ENCODE results near the gene XCL1. TPM values are rescaled to one million over a fixed set of nuclear protein-coding genes. Genes with fewer than 3 reads are reported as not detected.

Gene XCL1
- total and polyA plus RNA-seq, 10 of the 15 experiments (the other 5 are each of a cell fraction or from before 2014, with no cell fraction given) = 0.68 to 1,222 (median 12.2) TPM

- 27% methylated on average over 3 of the region's 3 CpGs for WGBS (ENCODE audit: insufficient coverage, insufficient replicate concordance, low lambda C conversion rate, missing lambda C conversion rate)
- DNase-seq (ENCODE audit: low read depth, low spot score) = no peak
- H4K20me1 ChIP-seq (ENCODE audit: control insufficient read depth, insufficient read depth) = no peaks in the 10 kb centered on the region
- RAD21 ChIA-PET (ENCODE audit: unreplicated experiment) = interaction anchor here (0.6 to 9.7 kb wide), 6 partner anchors 169 to 740 kb away, joined by 3 to 179 read pairs (median 6); no protein-coding TSS in a partner anchor
- no peaks in the 10 kb centered on the region for H3K9me3 ChIP-seq (replicated peaks; ENCODE audit: control insufficient read depth, insufficient read depth, low read length)
- H3K27ac ChIP-seq (ENCODE audit: control insufficient read depth, insufficient read depth) = no peak overlapping the region
- SMC1A ChIA-PET (ENCODE audit: uncharacterized antibody, unreplicated experiment) = interaction anchor here (0.9 to 13.3 kb wide), 10 partner anchors 8 to 938 kb away, joined by 3 to 314 read pairs (median 7); no protein-coding TSS in a partner anchor
- peaks cover 0 to under 1% of the 10 kb centered on the region in 2 experiments; a peak in 2 of 4 replicates for H3K27me3 ChIP-seq (replicated peaks in 1 of 2; ENCODE audit: control insufficient read depth in 2 of 2, insufficient read depth in 2 of 2, low read length in 1 of 2)
- no peak overlapping the region for H3K4me3 ChIP-seq
- FAIRE-seq = no peak
- no peak for ATAC-seq
- H3K9ac ChIP-seq (ENCODE audit: control insufficient read depth, insufficient read depth, low read length) = no peak overlapping the region
- no peak overlapping the region for H3K4me2 ChIP-seq (ENCODE audit: control insufficient read depth, insufficient read depth)
- POLR2A ChIA-PET = interaction anchor here (1.5 kb wide), 1 partner anchor 752 kb away, joined by 3 read pairs; no protein-coding TSS in a partner anchor
- CTCF ChIA-PET = interaction anchor here (0.9 to 12.1 kb wide), 8 partner anchors 17 to 742 kb away, joined by 3 to 240 read pairs (median 4); no protein-coding TSS in a partner anchor
- no peaks in the 10 kb centered on the region for H3K79me2 ChIP-seq (ENCODE audit: control insufficient read depth, insufficient read depth, low read length)
- no peaks in the 10 kb centered on the region for H3K4me1 ChIP-seq (ENCODE audit: control insufficient read depth, insufficient read depth, low read length)
- in situ Hi-C loops (cut with MboI) (loop anchor here (5.0 kb wide), 1 partner anchor 934 kb away; no protein-coding TSS in a partner anchor), intact Hi-C loops (cut with micrococcal nuclease; ENCODE audit: unreplicated experiment) (loop anchor here (10.0 kb wide), 1 partner anchor 1107 kb away; the partner anchor contains the start of gene SELL)
- no peaks in the 10 kb centered on the region for H3K36me3 ChIP-seq (ENCODE audit: control insufficient read depth in 2 of 2, insufficient read depth in 2 of 2, low read length in 1 of 2)
- BruUV-seq (replicated peaks) = no TSS peak
- no peak overlapping the region for H2AFZ ChIP-seq (ENCODE audit: control insufficient read depth, low read depth, low read length)
- no peak for TF ChIP-seq TBL1XR1 (IDR thresholded peaks at IDR 0.05; ENCODE audit: low read depth, low read length)
- TF ChIP-seq RAD21 (IDR thresholded peaks at IDR 0.05; ENCODE audit: insufficient read depth, low read depth, low read length) = no peak
- no peak for TF ChIP-seq IKZF2 (IDR thresholded peaks at IDR 0.05)
- TF ChIP-seq MEF2B (IDR thresholded peaks at IDR 0.05; ENCODE audit: partially characterized antibody, poor library complexity, severe bottlenecking) = no peak
- TF ChIP-seq ZSCAN29 (IDR thresholded peaks at IDR 0.05) = no peak
- TF ChIP-seq, protein P1, sequence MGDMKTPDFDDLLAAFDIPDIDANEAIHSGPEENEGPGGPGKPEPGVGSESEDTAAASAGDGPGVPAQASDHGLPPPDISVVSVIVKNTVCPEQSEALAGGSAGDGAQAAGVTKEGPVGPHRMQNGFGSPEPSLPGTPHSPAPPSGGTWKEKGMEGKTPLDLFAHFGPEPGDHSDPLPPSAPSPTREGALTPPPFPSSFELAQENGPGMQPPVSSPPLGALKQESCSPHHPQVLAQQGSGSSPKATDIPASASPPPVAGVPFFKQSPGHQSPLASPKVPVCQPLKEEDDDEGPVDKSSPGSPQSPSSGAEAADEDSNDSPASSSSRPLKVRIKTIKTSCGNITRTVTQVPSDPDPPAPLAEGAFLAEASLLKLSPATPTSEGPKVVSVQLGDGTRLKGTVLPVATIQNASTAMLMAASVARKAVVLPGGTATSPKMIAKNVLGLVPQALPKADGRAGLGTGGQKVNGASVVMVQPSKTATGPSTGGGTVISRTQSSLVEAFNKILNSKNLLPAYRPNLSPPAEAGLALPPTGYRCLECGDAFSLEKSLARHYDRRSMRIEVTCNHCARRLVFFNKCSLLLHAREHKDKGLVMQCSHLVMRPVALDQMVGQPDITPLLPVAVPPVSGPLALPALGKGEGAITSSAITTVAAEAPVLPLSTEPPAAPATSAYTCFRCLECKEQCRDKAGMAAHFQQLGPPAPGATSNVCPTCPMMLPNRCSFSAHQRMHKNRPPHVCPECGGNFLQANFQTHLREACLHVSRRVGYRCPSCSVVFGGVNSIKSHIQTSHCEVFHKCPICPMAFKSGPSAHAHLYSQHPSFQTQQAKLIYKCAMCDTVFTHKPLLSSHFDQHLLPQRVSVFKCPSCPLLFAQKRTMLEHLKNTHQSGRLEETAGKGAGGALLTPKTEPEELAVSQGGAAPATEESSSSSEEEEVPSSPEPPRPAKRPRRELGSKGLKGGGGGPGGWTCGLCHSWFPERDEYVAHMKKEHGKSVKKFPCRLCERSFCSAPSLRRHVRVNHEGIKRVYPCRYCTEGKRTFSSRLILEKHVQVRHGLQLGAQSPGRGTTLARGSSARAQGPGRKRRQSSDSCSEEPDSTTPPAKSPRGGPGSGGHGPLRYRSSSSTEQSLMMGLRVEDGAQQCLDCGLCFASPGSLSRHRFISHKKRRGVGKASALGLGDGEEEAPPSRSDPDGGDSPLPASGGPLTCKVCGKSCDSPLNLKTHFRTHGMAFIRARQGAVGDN (IDR thresholded peaks at IDR 0.05) = no peak
- no peak for TF ChIP-seq POU2F2 (IDR thresholded peaks at IDR 0.05; ENCODE audit: borderline replicate concordance, low read depth, low read length)
- no peak for TF ChIP-seq ZBTB4 (CRISPR knock-in tag; IDR thresholded peaks at IDR 0.05)
- TF ChIP-seq EED (IDR thresholded peaks at IDR 0.05; ENCODE audit: low read depth) = no peak
- TF ChIP-seq NFIC (IDR thresholded peaks at IDR 0.05; ENCODE audit: low read depth, low read length) = no peak
- no peak for TF ChIP-seq NBN (IDR thresholded peaks at IDR 0.05)
- no peak for TF ChIP-seq IRF4 (IDR thresholded peaks at IDR 0.05; ENCODE audit: low read depth, low read length)
- TF ChIP-seq CBFB (IDR thresholded peaks at IDR 0.05; ENCODE audit: low read depth) = no peak
- no peak for TF ChIP-seq NR2F1 (conservative IDR thresholded peaks at IDR 0.05)
- no peak for TF ChIP-seq CREB1 (IDR thresholded peaks at IDR 0.05; ENCODE audit: low read depth)
- TF ChIP-seq, protein P2, sequence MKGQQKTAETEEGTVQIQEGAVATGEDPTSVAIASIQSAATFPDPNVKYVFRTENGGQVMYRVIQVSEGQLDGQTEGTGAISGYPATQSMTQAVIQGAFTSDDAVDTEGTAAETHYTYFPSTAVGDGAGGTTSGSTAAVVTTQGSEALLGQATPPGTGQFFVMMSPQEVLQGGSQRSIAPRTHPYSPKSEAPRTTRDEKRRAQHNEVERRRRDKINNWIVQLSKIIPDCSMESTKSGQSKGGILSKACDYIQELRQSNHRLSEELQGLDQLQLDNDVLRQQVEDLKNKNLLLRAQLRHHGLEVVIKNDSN (IDR thresholded peaks at IDR 0.05; ENCODE audit: borderline replicate concordance, extremely low read length, insufficient read depth, low read depth, low read length) = no peak
- no peak for TF ChIP-seq SREBF2 (IDR thresholded peaks at IDR 0.05; ENCODE audit: low read length)
- no peak for TF ChIP-seq BRCA1 (IDR thresholded peaks at IDR 0.05; ENCODE audit: low read depth, low read length)
Observed at GRCh38 chr1:168607872-168608428, 31.5 kb downstream of the XCL1 start.
